HEK293 (cell line): ENCODE data around the gene GPATCH3.

Source experiments
- CTCF ChIA-PET: fragments of 350-600 bp; formaldehyde crosslinking; extraction: SDS; loops from one replicate; lab custom pipeline; 2021; ENCODE audit warnings: antibody characterized with exemption; lab: Yijun Ruan, JAX
- POLR2A ChIA-PET: fragments of 300-600 bp; formaldehyde crosslinking; extraction: SDS; loops from one replicate; lab custom pipeline; 2020; ENCODE audit warnings: antibody characterized with exemption, inconsistent platforms; lab: Yijun Ruan, JAX
- H3K27ac ChIP-seq: fragments of 200-500 bp; sonication (Bioruptor generic); 2 replicates; pipeline ENCODE4 v1.5.1; 2014; ENCODE audit warnings: low read depth, low read length, control low read depth, inconsistent platforms; ENCODE audit errors: extremely low read depth
- H3K36me3 ChIP-seq, 2 experiments: fragments of 200-500 bp in 1 of 2; sonication (Bioruptor generic) in 1 of 2; 1 replicate in 1 of 2; 2 replicates in 1 of 2; pipeline ENCODE4 v1.5.1; 2014 to 2017; ENCODE audit warnings: inconsistent platforms in 2 of 2, low read length in 2 of 2; ENCODE audit not compliant: control insufficient read depth in 2 of 2, insufficient read depth in 1 of 2
- H3K4me1 ChIP-seq: fragments of 200-500 bp; sonication (Bioruptor generic); 2 replicates; pipeline ENCODE4 v1.5.1; 2014; ENCODE audit warnings: mild to moderate bottlenecking, low read length, inconsistent platforms; ENCODE audit not compliant: control insufficient read depth, insufficient read depth
- H3K4me3 ChIP-seq: 2 replicates; pipeline ENCODE4 v1.5.1; 2011; ENCODE audit warnings: low read depth, mild to moderate bottlenecking, control low read depth, low read length, moderate library complexity
- H3K9me3 ChIP-seq: fragments of 200-500 bp; sonication (Bioruptor generic); 2 replicates; pipeline ENCODE4 v1.5.1; 2014; ENCODE audit warnings: low read depth, low read length, inconsistent platforms; ENCODE audit not compliant: control insufficient read depth, insufficient read depth
- BCL6B ChIP-seq: fragments of 450-650 bp; formaldehyde crosslinking; IDR thresholded peaks from 2 replicates; pipeline ENCODE4 v1.5.1; 2017; ENCODE audit warnings: missing biosample characterization, missing genetic modification characterization
- HOXD13 ChIP-seq: sonication (generic); formaldehyde crosslinking; IDR thresholded peaks from 2 replicates; pipeline ENCODE4 v1.8.0; 2022; ENCODE audit warnings: missing genetic modification reagents, borderline replicate concordance
- IKZF3 ChIP-seq: fragments of 450-650 bp; IDR thresholded peaks from 2 replicates; pipeline ENCODE4 v1.5.0; 2018; ENCODE audit warnings: missing biosample characterization, mild to moderate bottlenecking, missing genetic modification characterization, moderate library complexity
- KLF1 ChIP-seq: fragments of 450-650 bp; formaldehyde crosslinking; IDR thresholded peaks from 2 replicates; pipeline ENCODE4 v1.5.1; 2016; ENCODE audit warnings: missing biosample characterization, missing genetic modification characterization
- REST ChIP-seq: fragments of 450-650 bp; formaldehyde crosslinking; IDR thresholded peaks from 2 replicates; pipeline ENCODE4 v1.5.1; 2016; ENCODE audit warnings: missing biosample characterization, missing genetic modification characterization
- TCF7L2 ChIP-seq: IDR thresholded peaks from 2 replicates; pipeline ENCODE4 v1.6.1; 2011; ENCODE audit warnings: low read depth, mild to moderate bottlenecking, inconsistent platforms, low read length, moderate library complexity, borderline replicate concordance
- ZBTB49 ChIP-seq: fragments of 450-650 bp; formaldehyde crosslinking; IDR thresholded peaks from 2 replicates; pipeline ENCODE4 v1.5.1; 2016; ENCODE audit warnings: missing biosample characterization, missing genetic modification characterization, low read depth
- ZBTB7A ChIP-seq: fragments of 450-650 bp; formaldehyde crosslinking; IDR thresholded peaks from 2 replicates; pipeline ENCODE4 v1.5.1; 2016; ENCODE audit warnings: low read depth, missing biosample characterization, missing genetic modification characterization
- ZNF138 ChIP-seq: fragments of 450-650 bp; formaldehyde crosslinking; IDR thresholded peaks from 2 replicates; pipeline ENCODE4 v1.5.1; 2016; ENCODE audit warnings: missing biosample characterization, missing genetic modification characterization, borderline replicate concordance
- ZNF239 ChIP-seq: fragments of 450-650 bp; formaldehyde crosslinking; IDR thresholded peaks from 2 replicates; pipeline ENCODE4 v1.5.1; 2016; ENCODE audit warnings: missing biosample characterization, missing genetic modification characterization
- ZNF518A ChIP-seq: fragments of 450-650 bp; formaldehyde crosslinking; conservative IDR thresholded peaks from 2 replicates; pipeline ENCODE4 v1.5.1; 2016; ENCODE audit warnings: low read depth, missing biosample characterization, missing genetic modification characterization
- ZNF549 ChIP-seq: fragments of 450-650 bp; IDR thresholded peaks from 2 replicates; pipeline ENCODE4 v1.5.1; 2018; ENCODE audit warnings: missing biosample characterization, missing genetic modification characterization, mild to moderate bottlenecking, inconsistent platforms, moderate library complexity
- ZNF654 ChIP-seq: fragments of 450-650 bp; formaldehyde crosslinking; IDR thresholded peaks from 2 replicates; pipeline ENCODE4 v1.5.1; 2016; ENCODE audit warnings: low read depth, missing biosample characterization, missing genetic modification characterization

Gene GPATCH3

GRCh38 chr1:26913754-26914619, 13.7 kb upstream of the GPATCH3 start, which contains the start of gene NR0B2 (continued):
- TF ChIP-seq REST (tag by site-specific recombination) (no peak), ZBTB7A (no peak), TCF7L2 (no peak), ZNF518A (tag by site-specific recombination) (peak; percentile 43), HOXD13 (CRISPR knock-in tag) (no peak), ZNF654 (no peak), IKZF3 (no peak), ZNF239 (tag by site-specific recombination) (no peak), KLF1 (tag by site-specific recombination) (no peak), BCL6B (tag by site-specific recombination) (no peak), ZBTB49 (no peak)

- ChIA-PET POLR2A (interaction anchor here (0.9 to 1.2 kb wide), 2 partner anchors 8 to 13 kb away, joined by 3 to 4 read pairs; partner anchors contain the start of genes GPATCH3 and NUDC), CTCF (interaction anchor here (1.5 kb wide), 1 partner anchor 14 kb away, joined by 4 read pairs; no protein-coding TSS in a partner anchor)
- Histone ChIP-seq H3K4me3 (no peak overlapping the region), H3K36me3 (no peaks in the 10 kb centered on the region), H3K4me1 (peaks cover 8% of the 10 kb centered on the region), H3K9me3 (no peaks in the 10 kb centered on the region), H3K27ac (peak overlapping the region; percentile 45; the same call in 1 of the 2 replicates)
- no peak for TF ChIP-seq ZNF549 (tag by site-specific recombination)
- TF ChIP-seq ZNF138, result no peak
- TF ChIP-seq BCL6B (tag by site-specific recombination), result no peak
Measured at GRCh38 chr1:26913389-26913753, 13.1 kb upstream of the GPATCH3 start.
